A549 (cell line): ENCODE data around the gene ATG13. TPM values are rescaled to one million over a fixed set of nuclear protein-coding genes. Genes with fewer than 3 reads are reported as not detected.

Experiments used
- ATAC-seq, 2 experiments: fragments of 200-7000 bp in 1 of 2; fragments of >200 bp in 1 of 2; cut with Nextera tagmentation in 1 of 2; cut with Tn5 transposase in 1 of 2; 3 replicates each; pipeline versions ENCODE4 v1.8.0 to v1.9.1; 2018 to 2020; ENCODE audit warnings: mild to moderate bottlenecking in 1 of 2, moderate library complexity in 1 of 2
- CTCF ChIA-PET: fragments of 300-600 bp; sonication (Branson Sonifier 250); formaldehyde crosslinking; extraction: SDS; loops from one replicate; lab custom pipeline; 2021; ENCODE audit warnings: antibody characterized with exemption, inconsistent platforms; lab: Yijun Ruan, JAX
- POLR2A ChIA-PET: fragments of 350-600 bp; formaldehyde crosslinking; extraction: SDS; loops from one replicate; lab custom pipeline; 2021; ENCODE audit warnings: antibody characterized with exemption, inconsistent platforms; lab: Yijun Ruan, JAX
- DNase-seq, 2 experiments: peaks; one replicate each; pipeline versions ENCODE4 v3.0.0 to v3.0.0-alpha.2; 2011 to 2016; ENCODE audit warnings: low read depth in 1 of 2, low spot score in 1 of 2
- FAIRE-seq: peaks from 2 replicates; lab custom pipeline; 2011; peaks lifted over from hg19 to GRCh38; lab: Jason Lieb, UNC
- H3K27ac ChIP-seq, 2 experiments: fragments of >200 bp; sonication (Bioruptor Twin); formaldehyde crosslinking; 3 replicates each; pipeline ENCODE4 v1.5.1; 2016 to 2017
- H3K4me1 ChIP-seq: fragments of >200 bp; sonication (Bioruptor Twin); formaldehyde crosslinking; 3 replicates; pipeline ENCODE4 v1.6.1; 2016
- H3K4me2 ChIP-seq: fragments of >200 bp; sonication (Bioruptor Twin); formaldehyde crosslinking; 3 replicates; pipeline ENCODE4 v1.6.1; 2016
- H3K4me3 ChIP-seq: fragments of >200 bp; sonication (Bioruptor Twin); formaldehyde crosslinking; 3 replicates; pipeline ENCODE4 v1.5.1; 2016
- H3K9me3 ChIP-seq: fragments of >200 bp; sonication (Bioruptor Twin); formaldehyde crosslinking; 3 replicates; pipeline ENCODE4 v1.6.1; 2016
- CBX2 ChIP-seq: fragments of 200-600 bp; sonication (generic); IDR thresholded peaks from 2 replicates; pipeline ENCODE4 v1.6.1; 2016; ENCODE audit warnings: low read depth, mild to moderate bottlenecking, borderline replicate concordance
- CBX8 ChIP-seq: fragments of 200-600 bp; sonication (generic); IDR thresholded peaks from 2 replicates; pipeline ENCODE4 v1.6.1; 2016
- ESRRA ChIP-seq: fragments of 150-350 bp; IDR thresholded peaks from 2 replicates; pipeline ENCODE4 v1.6.1; 2014; ENCODE audit warnings: mild to moderate bottlenecking, low read length, borderline replicate concordance
- FOSL2 ChIP-seq, 2 experiments: fragments of 450-650 bp in 1 of 2; fragments of >200 bp in 1 of 2; sonication (Bioruptor Twin) in 1 of 2; formaldehyde crosslinking; IDR thresholded peaks; 2 replicates each; pipeline versions ENCODE4 v1.5.0 to v1.6.1; 2016 to 2020; ENCODE audit warnings: mild to moderate bottlenecking in 1 of 2, moderate library complexity in 1 of 2
- HDAC2 ChIP-seq: fragments of 200-600 bp; sonication (generic); IDR thresholded peaks from 2 replicates; pipeline ENCODE4 v1.6.1; 2016
- KDM5A ChIP-seq: fragments of 200-600 bp; sonication (generic); IDR thresholded peaks from 2 replicates; pipeline ENCODE4 v1.6.1; 2016; ENCODE audit warnings: antibody characterized with exemption, mild to moderate bottlenecking
- MAFK ChIP-seq: fragments of 450-650 bp; IDR thresholded peaks from 2 replicates; pipeline ENCODE4 v1.6.1; 2014; ENCODE audit not compliant: partially characterized antibody
- MYC ChIP-seq: IDR thresholded peaks from 2 replicates; pipeline ENCODE4 v1.6.1; 2012; ENCODE audit warnings: mild to moderate bottlenecking, inconsistent platforms, low read length, improper control_type of control experiment, borderline replicate concordance
- PHF8 ChIP-seq: fragments of 200-600 bp; sonication (generic); IDR thresholded peaks from 2 replicates; pipeline ENCODE4 v1.6.1; 2016; ENCODE audit warnings: low read depth, mild to moderate bottlenecking, antibody characterized with exemption, moderate library complexity, borderline replicate concordance
- POLR2A ChIP-seq: IDR thresholded peaks from 2 replicates; pipeline ENCODE4 v1.6.1; 2012; ENCODE audit warnings: mild to moderate bottlenecking, low read length
- SMC3 ChIP-seq: fragments of >200 bp; sonication (Bioruptor Twin); formaldehyde crosslinking; IDR thresholded peaks from 3 replicates; pipeline ENCODE4 v1.6.1; 2018; ENCODE audit warnings: inconsistent platforms
- ZC3H11A ChIP-seq: fragments of 450-650 bp; IDR thresholded peaks from 2 replicates; pipeline ENCODE4 v1.6.1; 2014; ENCODE audit warnings: antibody characterized with exemption, mild to moderate bottlenecking
- WGBS: methylation state at CpG from one replicate; pipeline ENCODE4 v1.1.6; 2017; ENCODE audit errors: missing lambda C conversion rate; 5-methylcytosine and 5-hydroxymethylcytosine counted together
- polyA plus RNA-seq, 4 experiments: library from polyadenylated mRNA; depleted of rRNA in 3 of 4; stranded (reverse); fragments of >200 nt; fragmentation: RNase III in 1 of 4; extraction: RNeasy Plus Mini Kit Qiagen cat#74134 plus additional on column Dnase treatment in 1 of 4; gene quantifications; 2 replicates in 3 of 4; 3 replicates in 1 of 4; pipeline ENCODE4 v1.2.3, GENCODE V29; 2011 to 2017
- TF ChIP-seq, protein P1 (sequence below): IDR thresholded peaks from 2 replicates; pipeline ENCODE4 v1.6.1; 2012
- TF ChIP-seq, protein P2 (sequence below): fragments of 450-650 bp; IDR thresholded peaks from 2 replicates; pipeline ENCODE4 v1.6.1; 2014; ENCODE audit warnings: antibody characterized with exemption
- TF ChIP-seq, protein P3 (sequence below): fragments of 150-350 bp; IDR thresholded peaks from 2 replicates; pipeline ENCODE4 v1.6.1; 2014; ENCODE audit warnings: low read depth, mild to moderate bottlenecking, low read length
- TF ChIP-seq, protein P4 (sequence below): fragments of >200 bp; sonication (Bioruptor Twin); formaldehyde crosslinking; IDR thresholded peaks from 3 replicates; pipeline ENCODE4 v1.6.1; 2016

The ATG13 gene
- polyA plus RNA-seq, 2 of the 4 experiments (the other 2 are of a cell fraction), result 39.5 to 58.6 TPM

DNA sequence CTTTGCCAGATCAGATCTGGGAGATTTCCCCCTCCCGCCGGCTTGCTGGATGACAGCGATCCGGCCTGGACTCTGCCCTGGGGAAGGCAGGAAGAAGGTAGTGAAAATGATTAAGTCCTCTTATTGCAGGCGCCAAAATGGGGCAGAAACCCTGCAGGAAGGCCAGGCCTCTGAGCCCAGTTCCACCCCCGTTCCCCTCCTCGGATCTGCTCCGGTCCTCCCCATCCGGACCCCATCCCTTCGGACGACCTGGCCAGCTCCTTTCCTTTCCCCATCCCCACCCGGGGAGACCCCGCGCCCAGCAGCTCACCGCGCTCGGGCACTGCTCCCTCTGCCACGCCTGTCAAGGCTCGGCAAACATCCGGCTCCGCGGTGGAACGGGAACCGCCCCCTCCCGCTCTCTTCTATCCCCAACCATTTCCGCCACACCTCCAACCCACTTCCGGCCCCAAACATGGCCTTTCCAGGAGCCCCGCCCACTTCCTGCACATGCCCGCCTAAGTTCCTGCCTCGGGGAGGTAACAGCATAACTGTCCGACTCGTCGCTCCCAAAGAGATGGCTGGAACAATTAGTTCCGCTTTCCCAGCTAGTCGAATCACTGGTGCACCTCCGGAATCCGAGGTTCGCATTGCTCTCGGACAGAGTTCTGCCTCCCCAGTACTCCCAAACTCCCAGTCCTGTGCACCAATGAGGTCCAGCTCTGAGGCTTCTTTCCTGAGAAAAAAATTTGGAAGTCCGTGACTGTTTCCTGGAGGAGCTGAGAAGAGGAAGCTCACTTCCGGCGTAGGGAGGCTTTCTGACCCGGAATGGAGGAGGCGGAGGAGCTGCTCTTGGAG, 83.1 kb downstream of the ATG13 start, which contains the start of the genes ARHGAP1 and ZNF408 (continued):
- TF ChIP-seq, protein P1, sequence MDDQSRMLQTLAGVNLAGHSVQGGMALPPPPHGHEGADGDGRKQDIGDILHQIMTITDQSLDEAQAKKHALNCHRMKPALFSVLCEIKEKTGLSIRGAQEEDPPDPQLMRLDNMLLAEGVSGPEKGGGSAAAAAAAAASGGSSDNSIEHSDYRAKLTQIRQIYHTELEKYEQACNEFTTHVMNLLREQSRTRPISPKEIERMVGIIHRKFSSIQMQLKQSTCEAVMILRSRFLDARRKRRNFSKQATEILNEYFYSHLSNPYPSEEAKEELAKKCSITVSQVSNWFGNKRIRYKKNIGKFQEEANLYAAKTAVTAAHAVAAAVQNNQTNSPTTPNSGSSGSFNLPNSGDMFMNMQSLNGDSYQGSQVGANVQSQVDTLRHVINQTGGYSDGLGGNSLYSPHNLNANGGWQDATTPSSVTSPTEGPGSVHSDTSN, result 0 out of 2 replicates have a peak, but pooled peaks have one; percentile 8
- TF ChIP-seq MYC (peak; percentile 77; the same call in 1 of the 2 replicates), MAFK (no peak), ZC3H11A (peak; percentile 45; the same call in 1 of the 2 replicates), CBX8 (no peak), FOSL2 (IDR thresholded peaks at IDR 0.05) (no peak), FOSL2 (CRISPR knock-in tag; IDR thresholded peaks at IDR 0.05) (0 out of 2 replicates have a peak, but pooled peaks have one; percentile 36), ESRRA (no peak)
- TF ChIP-seq, protein P2, sequence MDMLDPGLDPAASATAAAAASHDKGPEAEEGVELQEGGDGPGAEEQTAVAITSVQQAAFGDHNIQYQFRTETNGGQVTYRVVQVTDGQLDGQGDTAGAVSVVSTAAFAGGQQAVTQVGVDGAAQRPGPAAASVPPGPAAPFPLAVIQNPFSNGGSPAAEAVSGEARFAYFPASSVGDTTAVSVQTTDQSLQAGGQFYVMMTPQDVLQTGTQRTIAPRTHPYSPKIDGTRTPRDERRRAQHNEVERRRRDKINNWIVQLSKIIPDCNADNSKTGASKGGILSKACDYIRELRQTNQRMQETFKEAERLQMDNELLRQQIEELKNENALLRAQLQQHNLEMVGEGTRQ, result peak; percentile 21; the same call in 1 of the 2 replicates
- TF ChIP-seq, protein P3, sequence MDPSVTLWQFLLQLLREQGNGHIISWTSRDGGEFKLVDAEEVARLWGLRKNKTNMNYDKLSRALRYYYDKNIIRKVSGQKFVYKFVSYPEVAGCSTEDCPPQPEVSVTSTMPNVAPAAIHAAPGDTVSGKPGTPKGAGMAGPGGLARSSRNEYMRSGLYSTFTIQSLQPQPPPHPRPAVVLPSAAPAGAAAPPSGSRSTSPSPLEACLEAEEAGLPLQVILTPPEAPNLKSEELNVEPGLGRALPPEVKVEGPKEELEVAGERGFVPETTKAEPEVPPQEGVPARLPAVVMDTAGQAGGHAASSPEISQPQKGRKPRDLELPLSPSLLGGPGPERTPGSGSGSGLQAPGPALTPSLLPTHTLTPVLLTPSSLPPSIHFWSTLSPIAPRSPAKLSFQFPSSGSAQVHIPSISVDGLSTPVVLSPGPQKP, result peak; percentile 96

DNA sequence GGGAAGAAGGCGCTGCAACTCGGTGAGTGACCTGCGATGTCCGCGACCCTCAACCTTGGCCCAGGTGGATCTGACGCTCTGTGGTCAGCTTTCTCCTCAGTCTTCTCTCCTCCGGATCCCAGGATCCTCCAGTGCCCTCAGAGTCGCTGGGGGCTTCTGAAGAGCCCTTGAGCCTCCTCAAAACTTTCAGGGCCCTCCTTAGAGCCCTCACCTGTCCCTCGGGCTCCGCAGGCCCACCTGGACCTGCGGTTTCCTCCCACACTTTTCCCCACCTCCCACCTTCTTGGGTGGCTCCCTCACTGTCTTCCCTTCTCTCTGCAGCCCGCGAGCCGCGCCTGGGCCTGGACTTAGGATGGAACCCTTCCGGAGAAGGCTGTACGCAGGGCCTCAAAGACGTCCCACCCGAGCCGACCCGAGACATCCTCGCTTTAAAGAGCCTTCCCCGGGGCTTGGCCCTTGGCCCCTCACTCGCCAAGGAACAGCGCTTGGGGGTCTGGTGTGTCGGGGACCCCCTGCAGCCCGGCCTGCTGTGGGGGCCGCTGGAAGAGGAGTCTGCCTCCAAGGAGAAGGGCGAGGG, 83.8 kb downstream of the ATG13 start:
- no peak for FAIRE-seq
- DNase-seq, result no peak
- peak; percentile 22 to 25; a peak in 4 of 6 replicates for ATAC-seq
- Histone ChIP-seq H3K4me3 (peak overlapping the region; percentile 93), H3K9me3 (no peaks in the 10 kb centered on the region), H3K4me1 (peaks cover 24% of the 10 kb centered on the region; the same call in 2 of the 3 replicates), H3K27ac (peak overlapping the region; percentile 99), H3K4me2 (peak overlapping the region; percentile 91)
- POLR2A ChIA-PET, result interaction anchor here (0.7 to 1.5 kb wide), 9 partner anchors 10 to 140 kb away, joined by 3 to 11 read pairs (median 4); partner anchors contain the start of gene AMBRA1
- TF ChIP-seq CBX2 (no peak), ESRRA (no peak), SMC3 (no peak), KDM5A (peak; percentile 92), POLR2A (peak; percentile 73; the same call in 1 of the 2 replicates), PHF8 (0 out of 2 replicates have a peak, but pooled peaks have one; percentile 25)
- TF ChIP-seq, protein P4, sequence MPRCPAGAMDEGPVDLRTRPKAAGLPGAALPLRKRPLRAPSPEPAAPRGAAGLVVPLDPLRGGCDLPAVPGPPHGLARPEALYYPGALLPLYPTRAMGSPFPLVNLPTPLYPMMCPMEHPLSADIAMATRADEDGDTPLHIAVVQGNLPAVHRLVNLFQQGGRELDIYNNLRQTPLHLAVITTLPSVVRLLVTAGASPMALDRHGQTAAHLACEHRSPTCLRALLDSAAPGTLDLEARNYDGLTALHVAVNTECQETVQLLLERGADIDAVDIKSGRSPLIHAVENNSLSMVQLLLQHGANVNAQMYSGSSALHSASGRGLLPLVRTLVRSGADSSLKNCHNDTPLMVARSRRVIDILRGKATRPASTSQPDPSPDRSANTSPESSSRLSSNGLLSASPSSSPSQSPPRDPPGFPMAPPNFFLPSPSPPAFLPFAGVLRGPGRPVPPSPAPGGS, result 0 out of 3 replicates have a peak, but pooled peaks have one; percentile 8
- 3% methylated on average over 26 of the region's 29 CpGs for WGBS
- CTCF ChIA-PET, result interaction anchor here (1.1 to 1.4 kb wide), 5 partner anchors 14 to 311 kb away, joined by 3 to 4 read pairs (median 3); no protein-coding TSS in a partner anchor

DNA sequence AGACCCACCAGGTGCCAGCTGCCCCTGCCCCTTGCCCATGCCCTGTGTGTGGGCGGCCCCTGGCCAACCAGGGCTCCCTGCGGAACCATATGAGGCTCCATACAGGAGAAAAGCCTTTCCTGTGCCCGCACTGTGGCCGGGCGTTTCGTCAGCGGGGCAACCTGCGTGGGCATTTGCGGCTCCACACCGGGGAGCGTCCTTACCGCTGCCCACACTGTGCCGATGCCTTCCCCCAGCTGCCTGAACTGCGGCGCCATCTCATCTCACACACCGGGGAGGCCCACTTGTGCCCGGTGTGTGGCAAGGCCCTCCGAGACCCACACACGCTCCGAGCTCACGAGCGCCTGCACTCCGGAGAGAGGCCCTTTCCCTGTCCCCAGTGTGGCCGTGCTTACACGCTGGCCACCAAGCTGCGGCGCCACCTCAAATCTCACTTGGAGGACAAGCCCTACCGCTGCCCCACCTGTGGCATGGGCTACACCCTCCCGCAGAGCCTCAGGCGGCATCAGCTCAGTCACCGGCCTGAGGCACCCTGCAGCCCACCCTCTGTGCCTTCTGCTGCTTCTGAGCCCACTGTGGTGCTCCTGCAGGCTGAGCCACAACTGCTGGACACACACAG, 87.8 kb downstream of the ATG13 start:
- WGBS, result 98% methylated on average over 30 of the region's 31 CpGs
- DNase-seq (no peak), ATAC-seq (no peak), FAIRE-seq (no peak)
- Histone ChIP-seq H3K4me3 (no peak overlapping the region), H3K9me3 (no peaks in the 10 kb centered on the region), H3K27ac (no peak overlapping the region), H3K4me2 (no peak overlapping the region), H3K4me1 (peaks cover 22% of the 10 kb centered on the region)
- no peak for TF ChIP-seq HDAC2
- POLR2A ChIA-PET, result no interaction called here
- CTCF ChIA-PET, result interaction anchor here (1.0 to 1.6 kb wide), 2 partner anchors 8 to 474 kb away, joined by 3 read pairs; no protein-coding TSS in a partner anchor
